Gastrocnemius medialis (tissue), 4 donors: Measurements from ENCODE around the gene NCS1. TPM values are rescaled to one million over a fixed set of nuclear protein-coding genes. Genes with fewer than 3 reads are reported as not detected.

Source experiments
- ATAC-seq, 2 donors: fragments of 150-250 bp; one replicate each; pipeline ENCODE4 v1.9.1; 2016
- DNase-seq, 2 donors: peaks; one replicate each; pipeline ENCODE4 v3.0.0-alpha.2; 2019
- H3K27ac ChIP-seq, 4 donors: fragments of 200-600 bp; sonication (generic); 1 replicate in 1 of 4; 2 replicates in 3 of 4; pipeline ENCODE4 v1.5.1; 2016 to 2018; ENCODE audit warnings: mild to moderate bottlenecking in 2 of 4, moderate library complexity in 1 of 4
- H3K27me3 ChIP-seq, 3 donors: fragments of 200-600 bp; sonication (generic) in 2 of 3; 1 replicate in 1 of 3; 2 replicates in 2 of 3; pipeline versions ENCODE4 v1.5.1 to v1.6.0; 2016 to 2019; ENCODE audit warnings: mild to moderate bottlenecking in 1 of 3, moderate library complexity in 1 of 3
- H3K36me3 ChIP-seq, 2 donors: fragments of 200-600 bp; sonication (generic) in 1 of 2; one replicate each; pipeline ENCODE4 v1.5.1; 2017 to 2018
- H3K4me1 ChIP-seq, 2 donors: fragments of 200-600 bp; sonication (generic) in 1 of 2; one replicate each; pipeline ENCODE4 v1.5.1; 2016 to 2017; ENCODE audit warnings: mild to moderate bottlenecking in 2 of 2
- H3K4me3 ChIP-seq, 4 donors: fragments of 200-600 bp; sonication (generic) in 3 of 4; 1 replicate in 1 of 4; 2 replicates in 3 of 4; pipeline ENCODE4 v1.5.1; 2016 to 2019; ENCODE audit warnings: mild to moderate bottlenecking in 2 of 4
- H3K9me3 ChIP-seq, 3 donors: fragments of 200-600 bp; sonication (generic) in 2 of 3; 1 replicate in 1 of 3; 2 replicates in 2 of 3; pipeline ENCODE4 v1.5.1; 2016 to 2019
- CTCF ChIP-seq, 5 experiments: fragments of 450-650 bp in 3 of 5; fragments of 200-600 bp in 2 of 5; sonication (generic) in 2 of 5; IDR thresholded peaks in 4 of 5; conservative IDR thresholded peaks in 1 of 5; 1 replicate in 4 of 5; 2 replicates in 1 of 5; pipeline ENCODE4 v1.5.1; 2016 to 2019; ENCODE audit warnings: antibody characterized with exemption in 5 of 5, mild to moderate bottlenecking in 3 of 5, moderate library complexity in 3 of 5
- POLR2A ChIP-seq, 2 donors: fragments of 450-650 bp; IDR thresholded peaks; one replicate each; pipeline ENCODE4 v1.6.1; 2017; ENCODE audit warnings: antibody characterized with exemption in 2 of 2, mild to moderate bottlenecking in 2 of 2, moderate library complexity in 2 of 2
- in situ Hi-C, 4 donors: fragments of 200-750 bp; cut with MboI; loops; one replicate each; pipeline versions ENCODE4 v1.15.0 to v1.8.0; 2017; ENCODE audit warnings: low sequenced_read_pairs in 4 of 4
- intact Hi-C: fragments of 100-400 bp; cut with DNase I; formaldehyde crosslinking; loops from one replicate; pipeline ENCODE4 v1.15.1; 2023; ENCODE audit warnings: low total_unique reads
- total RNA-seq, 4 donors: library from RNA; depleted of rRNA; stranded (reverse); fragments of >200 nt; gene quantifications; one replicate each; pipeline versions ENCODE4 v1.1.0 to v1.2.3, GENCODE V29; 2016

Gene NCS1
- total RNA-seq, 4 donors from 2014 or later = 2.1 to 4.6 (median 2.5) TPM

- intact Hi-C loops = no loop called here
- Histone ChIP-seq H3K4me1 (no peaks in the 10 kb centered on the region), H3K4me3 (no peak overlapping the region), H3K36me3 (no peaks in the 10 kb centered on the region), H3K27me3 (no peaks in the 10 kb centered on the region), H3K9me3 (no peaks in the 10 kb centered on the region), H3K27ac (no peak overlapping the region)
- no peak for ATAC-seq
- no peak for DNase-seq
- TF ChIP-seq CTCF (IDR thresholded peaks at IDR 0.05 in 4 of 5, conservative IDR thresholded peaks at IDR 0.05 in 1 of 5) = no peak
- TF ChIP-seq POLR2A (IDR thresholded peaks at IDR 0.05) = no peak
- in situ Hi-C loops = loop anchor here (5.0 to 25.0 kb wide), 3 partner anchors 129 to 346 kb away; no protein-coding TSS in a partner anchor
Measured at GRCh38 chr9:130233587-130233945, 61.4 kb downstream of the NCS1 start.

GRCh38 chr9:130234340-130235260, 62.4 kb downstream of the NCS1 start:
- no peak for TF ChIP-seq POLR2A (IDR thresholded peaks at IDR 0.05)
- no peak for TF ChIP-seq CTCF (IDR thresholded peaks at IDR 0.05 in 4 of 5, conservative IDR thresholded peaks at IDR 0.05 in 1 of 5)
- Histone ChIP-seq H3K4me3 (no peak overlapping the region), H3K27ac (no peak overlapping the region), H3K36me3 (no peaks in the 10 kb centered on the region), H3K27me3 (no peaks in the 10 kb centered on the region), H3K4me1 (no peaks in the 10 kb centered on the region), H3K9me3 (no peaks in the 10 kb centered on the region)
- no peak for ATAC-seq
- DNase-seq = no peak
- in situ Hi-C loops (loop anchor here (5.0 to 25.0 kb wide), 4 partner anchors 127 to 347 kb away; no protein-coding TSS in a partner anchor), intact Hi-C loops (no loop called here)

GRCh38 chr9:130235558-130236435, 63.6 kb downstream of the NCS1 start:
- in situ Hi-C loops = loop anchor here (5.0 to 25.0 kb wide), 3 partner anchors 128 to 348 kb away; no protein-coding TSS in a partner anchor
- ATAC-seq (peak; percentile 25 to 48), DNase-seq (peak in 1 of 2 donors; percentile 44)
- Histone ChIP-seq H3K4me3 (peak overlapping the region in 1 of 4 donors; percentile 17), H3K27me3 (no peaks in the 10 kb centered on the region), H3K36me3 (no peaks in the 10 kb centered on the region), H3K27ac (no peak overlapping the region), H3K9me3 (no peaks in the 10 kb centered on the region), H3K4me1 (no peaks in the 10 kb centered on the region)
- intact Hi-C loops = loop anchor here (1.0 to 2.0 kb wide), 2 partner anchors 128 to 351 kb away; no protein-coding TSS in a partner anchor
- peak; percentile 96 to 100 (median 97) for TF ChIP-seq CTCF (IDR thresholded peaks at IDR 0.05 in 4 of 5, conservative IDR thresholded peaks at IDR 0.05 in 1 of 5)
- no peak for TF ChIP-seq POLR2A (IDR thresholded peaks at IDR 0.05)

GRCh38 chr9:130236436-130236985, 64.3 kb downstream of the NCS1 start:
- no peak overlapping the region for H3K27ac ChIP-seq
- ATAC-seq = no peak
- in situ Hi-C loops = loop anchor here (5.0 to 25.0 kb wide), 3 partner anchors 129 to 349 kb away; no protein-coding TSS in a partner anchor

More at GRCh38 chr9:130236436-130236985, 64.3 kb downstream of the NCS1 start:
- Histone ChIP-seq H3K9me3 (no peaks in the 10 kb centered on the region), H3K27me3 (no peaks in the 10 kb centered on the region), H3K36me3 (no peaks in the 10 kb centered on the region), H3K4me1 (no peaks in the 10 kb centered on the region), H3K4me3 (no peak overlapping the region)
- no peak for DNase-seq
- TF ChIP-seq CTCF (IDR thresholded peaks at IDR 0.05 in 4 of 5, conservative IDR thresholded peaks at IDR 0.05 in 1 of 5) (peak in 1 of 5 experiments; percentile 6), POLR2A (IDR thresholded peaks at IDR 0.05) (no peak)
- intact Hi-C loops = loop anchor here (1.0 to 2.0 kb wide), 2 partner anchors 129 to 352 kb away; no protein-coding TSS in a partner anchor
